PC-3 (cell line): Measurements from ENCODE around the gene GSDMA.

Source experiments
- EZH2 ChIP-seq: fragments of 300-600 bp; sonication (generic); IDR thresholded peaks from one replicate; pipeline ENCODE4 v1.6.1; 2017; ENCODE audit warnings: antibody characterized with exemption, mild to moderate bottlenecking, low read length; ENCODE audit not compliant: unreplicated experiment
- TF ChIP-seq, protein P1 (sequence below): fragments of 300-600 bp; sonication (generic); conservative IDR thresholded peaks from 2 replicates; pipeline ENCODE4 v1.5.1; 2017; ENCODE audit warnings: antibody characterized with exemption, low read depth, mild to moderate bottlenecking, low read length

DNA sequence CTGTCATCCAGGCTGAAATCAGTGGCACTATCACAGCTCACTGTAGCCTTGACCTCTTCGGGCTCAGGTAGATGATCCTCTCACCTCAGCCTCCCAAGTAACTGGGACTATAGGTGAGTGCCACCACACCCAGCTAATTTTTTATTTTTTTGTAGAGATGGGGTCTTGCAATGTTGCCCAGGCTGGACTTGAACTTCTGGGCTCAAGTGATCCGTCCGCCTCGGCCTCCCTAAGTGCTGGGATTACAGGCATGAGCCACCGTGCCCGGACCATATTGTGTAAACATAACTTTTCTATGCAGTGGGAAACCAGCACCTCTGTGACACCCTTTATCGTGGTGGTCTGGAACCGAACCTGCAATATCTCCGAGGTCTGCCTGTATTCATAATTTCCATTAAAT, 41.3 kb downstream of the GSDMA start:
- TF ChIP-seq, protein P1, sequence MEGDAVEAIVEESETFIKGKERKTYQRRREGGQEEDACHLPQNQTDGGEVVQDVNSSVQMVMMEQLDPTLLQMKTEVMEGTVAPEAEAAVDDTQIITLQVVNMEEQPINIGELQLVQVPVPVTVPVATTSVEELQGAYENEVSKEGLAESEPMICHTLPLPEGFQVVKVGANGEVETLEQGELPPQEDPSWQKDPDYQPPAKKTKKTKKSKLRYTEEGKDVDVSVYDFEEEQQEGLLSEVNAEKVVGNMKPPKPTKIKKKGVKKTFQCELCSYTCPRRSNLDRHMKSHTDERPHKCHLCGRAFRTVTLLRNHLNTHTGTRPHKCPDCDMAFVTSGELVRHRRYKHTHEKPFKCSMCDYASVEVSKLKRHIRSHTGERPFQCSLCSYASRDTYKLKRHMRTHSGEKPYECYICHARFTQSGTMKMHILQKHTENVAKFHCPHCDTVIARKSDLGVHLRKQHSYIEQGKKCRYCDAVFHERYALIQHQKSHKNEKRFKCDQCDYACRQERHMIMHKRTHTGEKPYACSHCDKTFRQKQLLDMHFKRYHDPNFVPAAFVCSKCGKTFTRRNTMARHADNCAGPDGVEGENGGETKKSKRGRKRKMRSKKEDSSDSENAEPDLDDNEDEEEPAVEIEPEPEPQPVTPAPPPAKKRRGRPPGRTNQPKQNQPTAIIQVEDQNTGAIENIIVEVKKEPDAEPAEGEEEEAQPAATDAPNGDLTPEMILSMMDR: no peak
- no peak for TF ChIP-seq EZH2
